H9 (cell line): ENCODE data around the gene LY6G6F. TPM values are rescaled to one million over a fixed set of nuclear protein-coding genes. Genes with fewer than 3 reads are reported as not detected.

ENCODE experiments used
- DNase-seq: peaks from one replicate; pipeline ENCODE4 v3.0.0-alpha.2; 2017
- H2AFZ ChIP-seq: one replicate; pipeline ENCODE4 v1.6.1; 2013; ENCODE audit warnings: mild to moderate bottlenecking, low read length, control low read depth, moderate library complexity
- H2AK5ac ChIP-seq: 2 replicates; pipeline ENCODE4 v1.6.1; 2013; ENCODE audit warnings: low read length, control low read depth, mixed read lengths; ENCODE audit not compliant: insufficient read length
- H2BK120ac ChIP-seq: one replicate; pipeline ENCODE4 v1.6.1; 2013; ENCODE audit warnings: low read depth, mild to moderate bottlenecking, low read length, control low read depth, inconsistent platforms; ENCODE audit not compliant: poor library complexity, severe bottlenecking
- H2BK12ac ChIP-seq: 2 replicates; pipeline ENCODE4 v1.6.1; 2013; ENCODE audit warnings: low read length, control low read depth, mixed read lengths, low read depth; ENCODE audit not compliant: insufficient read length
- H2BK15ac ChIP-seq: 2 replicates; pipeline ENCODE4 v1.6.1; 2013; ENCODE audit warnings: low read depth, low read length, control low read depth
- H2BK20ac ChIP-seq: one replicate; pipeline ENCODE4 v1.6.1; 2013; ENCODE audit warnings: low read depth, mild to moderate bottlenecking, low read length, control low read depth, inconsistent platforms; ENCODE audit not compliant: poor library complexity, severe bottlenecking
- H2BK5ac ChIP-seq: 2 replicates; pipeline ENCODE4 v1.6.1; 2013; ENCODE audit warnings: low read length, control low read depth, mixed read lengths; ENCODE audit not compliant: insufficient read length
- H3K14ac ChIP-seq: 2 replicates; pipeline ENCODE4 v1.6.1; 2013; ENCODE audit warnings: low read length, control low read depth; ENCODE audit not compliant: insufficient read depth
- H3K18ac ChIP-seq: 2 replicates; pipeline ENCODE4 v1.6.1; 2013; ENCODE audit warnings: low read depth, mild to moderate bottlenecking, mixed read lengths, low read length, control low read depth; ENCODE audit not compliant: insufficient read length
- H3K23ac ChIP-seq: 2 replicates; pipeline ENCODE4 v1.6.1; 2013; ENCODE audit warnings: low read length, control low read depth, mixed read lengths, low read depth; ENCODE audit not compliant: insufficient read length
- H3K23me2 ChIP-seq: 2 replicates; pipeline ENCODE4 v1.6.1; 2013; ENCODE audit warnings: low read depth, mild to moderate bottlenecking, mixed read lengths, low read length, control low read depth; ENCODE audit not compliant: insufficient read length, poor library complexity, severe bottlenecking
- H3K27ac ChIP-seq: 2 replicates; pipeline ENCODE4 v1.5.1; 2013; ENCODE audit warnings: low read length, control low read depth, mixed read lengths, low read depth; ENCODE audit not compliant: insufficient read length
- H3K27me3 ChIP-seq: 2 replicates; pipeline ENCODE4 v1.6.1; 2013; ENCODE audit warnings: low read length, control low read depth, inconsistent platforms; ENCODE audit not compliant: insufficient read depth
- H3K4ac ChIP-seq: 2 replicates; pipeline ENCODE4 v1.6.1; 2013; ENCODE audit warnings: low read depth, mild to moderate bottlenecking, control low read depth, inconsistent platforms, low read length, moderate library complexity
- H3K4me1 ChIP-seq: 2 replicates; pipeline ENCODE4 v1.6.1; 2013; ENCODE audit warnings: low read length, control low read depth, inconsistent platforms; ENCODE audit not compliant: insufficient read depth
- H3K4me2 ChIP-seq: 2 replicates; pipeline ENCODE4 v1.6.1; 2013; ENCODE audit warnings: low read length, control low read depth, mixed read lengths; ENCODE audit not compliant: insufficient read length, insufficient read depth
- H3K56ac ChIP-seq: 2 replicates; pipeline ENCODE4 v1.6.1; 2013; ENCODE audit warnings: low read depth, mild to moderate bottlenecking, mixed read lengths, low read length, control low read depth; ENCODE audit not compliant: insufficient read length
- H3K79me1 ChIP-seq: 2 replicates; pipeline ENCODE4 v1.6.1; 2013; ENCODE audit warnings: low read depth, mild to moderate bottlenecking, moderate library complexity, low read length, control low read depth, inconsistent platforms; ENCODE audit not compliant: insufficient read depth, poor library complexity, severe bottlenecking
- H3K79me2 ChIP-seq: 2 replicates; pipeline ENCODE4 v1.6.1; 2013; ENCODE audit warnings: low read length, control low read depth, inconsistent platforms; ENCODE audit not compliant: insufficient read depth
- H3K9ac ChIP-seq: 2 replicates; pipeline ENCODE4 v1.6.1; 2013; ENCODE audit warnings: low read length, control low read depth, mixed read lengths; ENCODE audit not compliant: insufficient read length; ENCODE audit errors: extremely low read depth
- H3K9me3 ChIP-seq: one replicate; pipeline ENCODE4 v1.6.1; 2013; ENCODE audit warnings: low read depth, low read length, inconsistent platforms; ENCODE audit not compliant: control insufficient read depth
- H3T11ph ChIP-seq: one replicate; pipeline ENCODE4 v1.6.1; 2013; ENCODE audit warnings: mild to moderate bottlenecking, low read length, control low read depth, inconsistent platforms
- H4K20me1 ChIP-seq: one replicate; pipeline ENCODE4 v1.6.1; 2013; ENCODE audit not compliant: control insufficient read depth, insufficient read length, insufficient read depth
- H4K5ac ChIP-seq: 2 replicates; pipeline ENCODE4 v1.6.1; 2013; ENCODE audit warnings: low read depth, mild to moderate bottlenecking, mixed read lengths, low read length, control low read depth; ENCODE audit not compliant: insufficient read length
- H4K8ac ChIP-seq: replicated peaks from 2 replicates; pipeline ENCODE4 v1.6.1; 2013; ENCODE audit warnings: low read length, control low read depth, mixed read lengths, low read depth; ENCODE audit not compliant: insufficient read length
- H4K91ac ChIP-seq: 2 replicates; pipeline ENCODE4 v1.6.1; 2013; ENCODE audit warnings: low read depth, mild to moderate bottlenecking, moderate library complexity, mixed read lengths, low read length, control low read depth; ENCODE audit not compliant: insufficient read length
- H3K27ac Mint-ChIP-seq, 3 experiments: 2 replicates in 2 of 3; 3 replicates in 1 of 3; pipeline ENCODE4 v1.8.0; 2020 to 2021; ENCODE audit warnings: mixed read lengths in 3 of 3, mild to moderate bottlenecking in 1 of 3, moderate library complexity in 1 of 3
- H3K27me3 Mint-ChIP-seq: 2 replicates; pipeline ENCODE4 v1.8.0; 2021; ENCODE audit warnings: low read depth, mild to moderate bottlenecking, moderate library complexity, mixed read lengths
- H3K36me3 Mint-ChIP-seq, 3 experiments: 2 replicates in 2 of 3; 3 replicates in 1 of 3; pipeline ENCODE4 v1.8.0; 2020 to 2021; ENCODE audit warnings: low read depth in 3 of 3, mixed read lengths in 3 of 3; ENCODE audit not compliant: insufficient read depth in 1 of 3
- H3K4me1 Mint-ChIP-seq, 2 experiments: 2 replicates each; pipeline ENCODE4 v1.8.0; 2020; ENCODE audit warnings: mixed read lengths in 2 of 2
- H3K4me3 Mint-ChIP-seq, 2 experiments: 2 replicates in 1 of 2; 3 replicates in 1 of 2; pipeline ENCODE4 v1.8.0; 2020 to 2021; ENCODE audit warnings: mild to moderate bottlenecking in 2 of 2, mixed read lengths in 2 of 2, moderate library complexity in 1 of 2
- H3K9me3 Mint-ChIP-seq, 2 experiments: 2 replicates in 1 of 2; 3 replicates in 1 of 2; pipeline ENCODE4 v1.8.0; 2020; ENCODE audit warnings: mild to moderate bottlenecking in 2 of 2, mixed read lengths in 2 of 2, moderate library complexity in 1 of 2
- WGBS: extraction: QIAGEN DNeasy Blood & Tissue Kit; methylation state at CpG from one replicate; pipeline ENCODE4 v1.1.7; 2013; ENCODE audit warnings: missing lambda C conversion rate, low lambda C conversion rate, mixed read lengths; ENCODE audit not compliant: insufficient read length; ENCODE audit errors: extremely low coverage; 5-methylcytosine and 5-hydroxymethylcytosine counted together
- total RNA-seq: library from RNA; stranded (reverse); gene quantifications from 2 replicates; pipeline ENCODE4 v1.2.1, GENCODE V29; 2021
- TF ChIP-seq, protein P1 (sequence below): fragments of 200-600 bp; sonication (generic); conservative IDR thresholded peaks from 3 replicates; pipeline ENCODE4 v1.8.0; 2021; ENCODE audit warnings: antibody characterized with exemption, mild to moderate bottlenecking

The LY6G6F gene
- total RNA-seq, 1 experiment from 2014 or later: not detected

DNA sequence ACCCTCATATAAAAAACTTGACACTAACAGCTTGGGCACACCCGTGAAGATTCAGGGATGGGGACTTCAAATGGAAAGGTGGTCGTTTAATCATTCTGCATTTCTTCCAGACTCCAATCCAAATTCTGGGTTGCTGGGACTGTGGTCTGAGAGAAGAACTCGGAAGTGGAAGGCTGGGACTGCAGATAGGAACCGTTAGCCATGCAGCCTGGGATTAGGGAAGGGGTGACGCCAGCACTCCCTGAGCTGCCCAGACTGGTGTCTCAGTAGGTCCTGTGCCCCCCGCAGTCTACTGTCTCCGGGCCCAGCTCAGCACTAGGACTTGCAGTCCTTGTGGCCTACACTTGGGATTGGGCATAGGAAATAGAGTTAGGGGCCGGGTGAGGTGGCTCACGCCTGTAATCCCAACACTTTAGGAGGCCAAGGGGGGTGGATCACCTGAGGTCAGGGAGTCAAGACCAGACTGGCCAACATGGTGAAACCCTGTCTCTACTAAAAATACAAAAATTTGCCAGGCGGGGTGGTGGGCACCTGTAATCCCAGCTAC, 30.2 kb downstream of the LY6G6F start:
- DNase-seq: peak; percentile 41
- H2AFZ ChIP-seq: no peak overlapping the region

More for the DNA sequence above, 30.2 kb downstream of the LY6G6F start:
- peaks cover 6% of the 10 kb centered on the region; the same call in 1 of the 2 replicates for H3K79me2 ChIP-seq
- peak overlapping the region; percentile 87 for H3K4me2 ChIP-seq
- H3K9me3 Mint-ChIP-seq: no peaks in the 10 kb centered on the region
- H2AK5ac ChIP-seq: no peak overlapping the region
- peak overlapping the region; percentile 81 to 97 (median 89); a peak in 6 of 7 replicates for H3K27ac Mint-ChIP-seq
- H3K79me1 ChIP-seq: no peaks in the 10 kb centered on the region
- no peak overlapping the region for H2BK20ac ChIP-seq
- H4K5ac ChIP-seq: no peak overlapping the region
- H2BK15ac ChIP-seq: no peak overlapping the region
- H3K4ac ChIP-seq: no peak overlapping the region
- H4K20me1 ChIP-seq: no peaks in the 10 kb centered on the region
- WGBS: no CpG with 5 or more reads among the region's 10 CpGs
- no peak overlapping the region for H3K56ac ChIP-seq
- H3K9ac ChIP-seq: no peak overlapping the region
- H2BK12ac ChIP-seq: no peak overlapping the region
- no peak overlapping the region for H3K18ac ChIP-seq
- no peak overlapping the region for H4K91ac ChIP-seq
- H3K23ac ChIP-seq: no peak overlapping the region
- TF ChIP-seq, protein P1, sequence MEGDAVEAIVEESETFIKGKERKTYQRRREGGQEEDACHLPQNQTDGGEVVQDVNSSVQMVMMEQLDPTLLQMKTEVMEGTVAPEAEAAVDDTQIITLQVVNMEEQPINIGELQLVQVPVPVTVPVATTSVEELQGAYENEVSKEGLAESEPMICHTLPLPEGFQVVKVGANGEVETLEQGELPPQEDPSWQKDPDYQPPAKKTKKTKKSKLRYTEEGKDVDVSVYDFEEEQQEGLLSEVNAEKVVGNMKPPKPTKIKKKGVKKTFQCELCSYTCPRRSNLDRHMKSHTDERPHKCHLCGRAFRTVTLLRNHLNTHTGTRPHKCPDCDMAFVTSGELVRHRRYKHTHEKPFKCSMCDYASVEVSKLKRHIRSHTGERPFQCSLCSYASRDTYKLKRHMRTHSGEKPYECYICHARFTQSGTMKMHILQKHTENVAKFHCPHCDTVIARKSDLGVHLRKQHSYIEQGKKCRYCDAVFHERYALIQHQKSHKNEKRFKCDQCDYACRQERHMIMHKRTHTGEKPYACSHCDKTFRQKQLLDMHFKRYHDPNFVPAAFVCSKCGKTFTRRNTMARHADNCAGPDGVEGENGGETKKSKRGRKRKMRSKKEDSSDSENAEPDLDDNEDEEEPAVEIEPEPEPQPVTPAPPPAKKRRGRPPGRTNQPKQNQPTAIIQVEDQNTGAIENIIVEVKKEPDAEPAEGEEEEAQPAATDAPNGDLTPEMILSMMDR: no peak
- peak overlapping the region; percentile 91 to 98 for H3K4me3 Mint-ChIP-seq
- no peak overlapping the region for H3K27ac ChIP-seq
- no peak overlapping the region for H2BK5ac ChIP-seq
- no peaks in the 10 kb centered on the region for H3K27me3 ChIP-seq
- H3T11ph ChIP-seq: no peak overlapping the region
- no peaks in the 10 kb centered on the region for H3K27me3 Mint-ChIP-seq
- peaks cover 32% of the 10 kb centered on the region for H3K23me2 ChIP-seq
- H3K14ac ChIP-seq: no peak overlapping the region; the same call in 1 of the 2 replicates
- no peaks in the 10 kb centered on the region for H3K9me3 ChIP-seq
- no peak overlapping the region for H2BK120ac ChIP-seq
- H3K36me3 Mint-ChIP-seq: peaks cover 35 to 37% (median 35%) of the 10 kb centered on the region in 3 experiments
- H4K8ac ChIP-seq: no peak overlapping the region
- H3K4me1 ChIP-seq: peaks cover 16% of the 10 kb centered on the region
- H3K4me1 Mint-ChIP-seq: peaks cover 44 to 54% of the 10 kb centered on the region in 2 experiments
